Heart right ventricle (tissue), 16 donors: ENCODE data around the gene PSMC3. TPM values are rescaled to one million over a fixed set of nuclear protein-coding genes. Genes with fewer than 3 reads are reported as not detected.

Experiments
- ATAC-seq, 8 donors: fragments of 200-7000 bp; cut with Tn5 transposase; one replicate each; pipeline ENCODE4 v1.9.1; 2020; ENCODE audit warnings: mild to moderate bottlenecking in 8 of 8, moderate library complexity in 8 of 8, moderate number of reproducible peaks in 1 of 8
- DNase-seq, 2 donors: peaks; one replicate each; pipeline ENCODE4 v3.0.0-alpha.2; 2020
- H3K27ac ChIP-seq, 10 donors: fragments of 200-600 bp; sonication (generic) in 2 of 10; one replicate each; pipeline versions ENCODE4 v1.5.0 to v1.8.0; 2020 to 2022; ENCODE audit warnings: mild to moderate bottlenecking in 3 of 10
- H3K27me3 ChIP-seq, 7 donors: fragments of 200-600 bp; one replicate each; pipeline ENCODE4 v1.8.0; 2021 to 2022; ENCODE audit warnings: mild to moderate bottlenecking in 2 of 7
- H3K36me3 ChIP-seq, 9 donors: fragments of 200-600 bp; sonication (generic) in 1 of 9; one replicate each; pipeline versions ENCODE4 v1.5.0 to v1.8.0; 2020 to 2022; ENCODE audit warnings: mild to moderate bottlenecking in 2 of 9
- H3K4me1 ChIP-seq, 9 donors: fragments of 200-600 bp; sonication (generic) in 1 of 9; one replicate each; pipeline versions ENCODE4 v1.5.0 to v1.8.0; 2020 to 2022; ENCODE audit warnings: mild to moderate bottlenecking in 4 of 9
- H3K4me3 ChIP-seq, 10 donors: fragments of 200-600 bp; sonication (generic) in 2 of 10; one replicate each; pipeline versions ENCODE4 v1.5.0 to v1.8.0; 2020 to 2022; ENCODE audit warnings: mild to moderate bottlenecking in 7 of 10, moderate library complexity in 2 of 10
- H3K9me3 ChIP-seq, 11 donors: fragments of 200-600 bp in 10 of 11; sonication (generic) in 2 of 11; one replicate each; pipeline versions ENCODE4 v1.5.0 to v1.8.0; 2013 to 2022; ENCODE audit warnings: mild to moderate bottlenecking in 2 of 11, control low read depth in 1 of 11, moderate library complexity in 1 of 11
- WGBS, 2 donors: extraction: QIAGEN DNeasy Blood & Tissue Kit; methylation state at CpG; one replicate each; pipeline ENCODE4 v1.1.7; 2013; ENCODE audit warnings: inconsistent platforms in 1 of 2; 5-methylcytosine and 5-hydroxymethylcytosine counted together
- intact Hi-C, 10 donors: fragments of 100-400 bp; cut with DNase I; formaldehyde crosslinking; loops; one replicate each; pipeline versions ENCODE4 v1.11.1 to v1.14.2; 2022
- polyA plus RNA-seq, 2 donors: library from polyadenylated mRNA; stranded (reverse); fragments of 200-250 nt; gene quantifications; one replicate each; pipeline ENCODE4 v1.2.3, GENCODE V29; 2013
- total RNA-seq, 10 donors: library from RNA; stranded (reverse); fragmentation: NEBNext Ultra II Directional in 3 of 10; extraction: Animal tissue kit (Norgen Biotek cat#: 25700) in 3 of 10; gene quantifications; one replicate each; pipeline versions ENCODE4 v1.2.1 to v1.2.4, GENCODE V29; 2021 to 2023
- TF ChIP-seq, protein P1 (sequence below), 9 donors: fragments of 200-600 bp; sonication (generic) in 2 of 9; IDR thresholded peaks; one replicate each; pipeline versions ENCODE4 v1.5.0 to v1.8.0; 2021 to 2022; ENCODE audit warnings: antibody characterized with exemption in 9 of 9, mild to moderate bottlenecking in 5 of 9, moderate library complexity in 1 of 9
- donor health status: Arrhythmogenic right ventricular cardiomyopathy.
- donor health status: ischemic (EF 13 %, LVEDD 7.1; RV severe dilation, severe dysfunction).
- donor health status: healthy with polysubstance abuse.
- donor health status: DM: no; HTN: yes; CAD: no.
- donor health status: DM: no; HTN: no; CAD: no.
- donor health status: ischemic (EF 25% LVEDD 6.9; RV normal size, moderate dysfunction).
- donor health status: ischemic (EF 25% LVEDD 5.7; RV mildly dilated, moderate dysfunction).
- donor health status: healthy.
- donor health status: DM: yes; HTN: yes; CAD: no.
- donor health status: Ischemic cardiomyopathy.
- donor health status: ischemic (EF 35%, LVEDD 5.7; RV mildly dilated, moderate dysfunction).
- donor health status: nonischemic (EF 11% LVEDD 7.7; RV severe dilation, severe dysfunction).
- donor health status: DM: yes; HTN: yes; CAD: no.
- donor health status: PGD.
- donor health status: ischemic (EF 29% LVEDD 5.4; RV normal size, mild dysfunction).
- donor health status: nonischemic (EF 23%, LVEDD 6.1; RV moderate dilation, normal function).

PSMC3 gene
- total and polyA plus RNA-seq, 12 donors, result 129 to 272 (median 148) TPM

DNA sequence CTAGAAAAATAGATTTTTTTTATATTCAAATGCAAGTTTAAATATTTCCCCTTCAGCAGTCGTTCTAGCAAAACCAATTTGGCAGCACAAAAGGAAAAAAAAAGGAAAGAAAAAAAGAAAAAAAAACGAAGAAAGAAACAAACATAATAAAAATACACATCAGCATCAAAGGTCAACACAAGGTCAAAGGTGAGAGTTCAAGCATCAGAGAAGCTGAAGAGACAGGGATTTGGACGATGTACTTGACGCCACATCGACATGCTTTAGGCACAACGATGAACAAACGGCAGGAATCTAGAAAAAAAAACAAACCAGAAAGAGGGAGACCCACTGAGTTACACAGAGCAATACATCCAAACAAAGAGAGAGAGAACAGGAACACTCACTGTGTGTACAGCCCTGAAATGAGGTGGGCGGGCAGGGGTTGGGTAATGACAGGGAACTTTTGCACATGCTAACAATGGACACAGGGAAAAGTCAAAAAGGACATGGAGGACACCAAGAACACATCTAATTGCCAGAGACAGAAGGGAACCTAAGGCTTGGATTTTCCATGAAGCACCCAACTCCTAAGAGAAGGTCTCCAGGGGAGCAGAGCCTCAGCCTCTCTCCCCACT lies 42.5 kb upstream of the PSMC3 start:
- ATAC-seq (peak in 2 of 8 donors; percentile 6 to 43), DNase-seq (no peak)
- Histone ChIP-seq H3K9me3 (no peaks in the 10 kb centered on the region), H3K4me1 (peaks cover 6 to 52% (median 35%) of the 10 kb centered on the region in 9 donors), H3K27me3 (no peaks in the 10 kb centered on the region), H3K4me3 (no peak overlapping the region), H3K36me3 (peaks cover 0 to 100% (median 43%) of the 10 kb centered on the region in 9 donors), H3K27ac (peak overlapping the region in 2 of 10 donors; percentile 16 to 72)
- WGBS, 2 donors, result 70 to 75% methylated on average over 8 of the region's 8 CpGs
- intact Hi-C loops, result loop anchor here in 2 of 10 donors (5.0 kb wide), 1 partner anchor 84 kb away; the partner anchor contains the start of gene CELF1 (in 2 of the 2)
- TF ChIP-seq, protein P1, sequence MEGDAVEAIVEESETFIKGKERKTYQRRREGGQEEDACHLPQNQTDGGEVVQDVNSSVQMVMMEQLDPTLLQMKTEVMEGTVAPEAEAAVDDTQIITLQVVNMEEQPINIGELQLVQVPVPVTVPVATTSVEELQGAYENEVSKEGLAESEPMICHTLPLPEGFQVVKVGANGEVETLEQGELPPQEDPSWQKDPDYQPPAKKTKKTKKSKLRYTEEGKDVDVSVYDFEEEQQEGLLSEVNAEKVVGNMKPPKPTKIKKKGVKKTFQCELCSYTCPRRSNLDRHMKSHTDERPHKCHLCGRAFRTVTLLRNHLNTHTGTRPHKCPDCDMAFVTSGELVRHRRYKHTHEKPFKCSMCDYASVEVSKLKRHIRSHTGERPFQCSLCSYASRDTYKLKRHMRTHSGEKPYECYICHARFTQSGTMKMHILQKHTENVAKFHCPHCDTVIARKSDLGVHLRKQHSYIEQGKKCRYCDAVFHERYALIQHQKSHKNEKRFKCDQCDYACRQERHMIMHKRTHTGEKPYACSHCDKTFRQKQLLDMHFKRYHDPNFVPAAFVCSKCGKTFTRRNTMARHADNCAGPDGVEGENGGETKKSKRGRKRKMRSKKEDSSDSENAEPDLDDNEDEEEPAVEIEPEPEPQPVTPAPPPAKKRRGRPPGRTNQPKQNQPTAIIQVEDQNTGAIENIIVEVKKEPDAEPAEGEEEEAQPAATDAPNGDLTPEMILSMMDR (IDR thresholded peaks at IDR 0.05), result no peak

DNA sequence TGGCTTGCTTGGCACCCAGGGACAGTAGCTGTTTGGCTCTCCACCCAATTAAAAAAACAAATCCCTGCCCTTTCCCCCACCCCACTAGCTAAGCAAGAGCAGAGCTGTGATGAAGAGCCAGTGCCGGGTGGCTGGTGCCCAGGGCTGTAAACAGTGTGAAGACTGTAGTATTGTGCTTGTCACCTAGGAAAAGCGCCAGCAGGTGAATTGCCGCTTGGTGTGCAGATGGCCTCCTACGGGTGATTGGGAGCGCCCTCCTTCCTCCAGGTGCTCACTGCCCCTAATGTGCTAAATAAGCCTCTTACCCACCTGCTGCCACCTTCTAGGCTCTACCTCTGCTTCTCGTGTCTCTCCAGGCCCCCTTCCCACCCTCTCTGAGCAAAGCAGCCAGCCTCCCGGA lies 41.1 kb upstream of the PSMC3 start:
- Histone ChIP-seq H3K27ac (peak overlapping the region in 9 of 10 donors; percentile 28 to 79 (median 62)), H3K9me3 (no peaks in the 10 kb centered on the region), H3K36me3 (peaks cover 0 to 94% (median 32%) of the 10 kb centered on the region in 9 donors), H3K4me3 (no peak overlapping the region), H3K27me3 (no peaks in the 10 kb centered on the region), H3K4me1 (peaks cover 6 to 52% (median 35%) of the 10 kb centered on the region in 9 donors)
- intact Hi-C loops, result loop anchor here in 2 of 10 donors (5.0 kb wide), 1 partner anchor 85 kb away; the partner anchor contains the start of gene CELF1 (in 2 of the 2)
- TF ChIP-seq, protein P1 (IDR thresholded peaks at IDR 0.05), result no peak
- DNase-seq (no peak), ATAC-seq (peak in 5 of 8 donors; percentile 8 to 23 (median 18))
- WGBS, 2 donors, result 85 to 87% methylated on average over 7 of the region's 7 CpGs

DNA sequence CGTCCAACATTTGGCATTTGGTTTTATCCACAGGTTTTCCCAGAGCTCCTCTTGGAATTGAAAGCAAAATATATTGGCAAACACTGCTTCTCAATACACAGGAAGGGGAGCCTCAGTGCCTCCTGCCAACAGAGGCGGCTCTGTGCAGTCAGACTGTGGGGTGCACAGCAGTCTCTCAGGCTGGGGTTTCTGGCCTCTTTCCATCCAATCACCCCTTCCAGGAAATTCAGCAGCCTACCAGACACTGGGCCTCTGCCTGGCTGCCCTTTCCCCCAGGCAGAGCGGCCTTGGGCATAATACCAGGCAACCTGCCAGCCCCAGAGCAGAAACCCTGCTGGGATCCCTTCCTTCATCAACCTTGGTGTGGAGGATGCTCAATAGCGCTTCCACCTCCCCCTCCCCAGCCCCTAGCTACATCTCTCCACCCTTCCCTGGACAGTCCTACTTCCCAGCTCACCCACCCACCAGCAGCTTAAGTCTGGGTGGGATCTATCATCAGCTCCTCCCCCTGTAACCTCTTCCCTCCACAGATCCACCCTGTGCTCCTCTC lies 40.5 kb upstream of the PSMC3 start:
- Histone ChIP-seq H3K36me3 (peaks cover 0 to 94% (median 26%) of the 10 kb centered on the region in 9 donors), H3K27me3 (no peaks in the 10 kb centered on the region), H3K27ac (peak overlapping the region in 9 of 10 donors; percentile 28 to 79 (median 62)), H3K4me3 (peak overlapping the region in 1 of 10 donors; percentile 27), H3K9me3 (no peaks in the 10 kb centered on the region), H3K4me1 (peaks cover 6 to 52% (median 35%) of the 10 kb centered on the region in 9 donors)
- TF ChIP-seq, protein P1 (IDR thresholded peaks at IDR 0.05), result no peak
- WGBS, 2 donors, result 14 to 17% methylated on average over 4 of the region's 4 CpGs
- peak; percentile 50 to 74 (median 70) for ATAC-seq
- intact Hi-C loops, result loop anchor here in 2 of 10 donors (5.0 kb wide), 1 partner anchor 86 kb away; the partner anchor contains the start of gene CELF1 (in 2 of the 2)
- peak; percentile 37 to 45 for DNase-seq

DNA sequence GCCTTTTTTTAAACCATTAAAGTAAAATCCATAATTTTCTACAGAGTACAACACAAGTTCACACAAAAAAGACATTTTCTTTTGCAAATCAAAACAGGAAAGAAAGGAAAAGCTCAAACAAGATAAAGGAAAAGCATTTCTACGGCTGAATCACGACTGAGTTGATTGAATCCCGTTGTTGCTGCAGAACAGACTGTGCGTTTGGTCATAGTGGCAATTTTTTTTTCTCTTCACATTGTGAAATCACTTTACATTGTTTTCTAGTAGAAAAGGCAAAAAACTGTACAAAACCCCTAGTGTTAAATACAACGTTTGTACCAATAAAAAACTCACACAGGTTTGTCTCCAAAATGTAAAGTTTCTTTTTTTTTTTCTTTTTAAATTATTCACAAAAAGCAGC lies 40.0 kb upstream of the PSMC3 start:
- Histone ChIP-seq H3K27ac (peak overlapping the region in 9 of 10 donors; percentile 28 to 79 (median 62)), H3K36me3 (peaks cover 0 to 91% (median 20%) of the 10 kb centered on the region in 9 donors), H3K27me3 (no peaks in the 10 kb centered on the region), H3K4me1 (peaks cover 6 to 52% (median 35%) of the 10 kb centered on the region in 9 donors), H3K4me3 (peak overlapping the region in 1 of 10 donors; percentile 27), H3K9me3 (no peaks in the 10 kb centered on the region)
- 27 to 39% methylated on average over 5 of the region's 5 CpGs for WGBS, 2 donors
- TF ChIP-seq, protein P1 (IDR thresholded peaks at IDR 0.05), result no peak
- no peak for ATAC-seq
- DNase-seq, result no peak
- intact Hi-C loops, result loop anchor here in 2 of 10 donors (5.0 kb wide), 1 partner anchor 86 kb away; the partner anchor contains the start of gene CELF1 (in 2 of the 2)
